ENCODE results near the gene GRIN2A. TPM values are rescaled to one million over a fixed set of nuclear protein-coding genes. Genes with fewer than 3 reads are reported as not detected.

Gene GRIN2A
- total and polyA plus RNA-seq, 2 of the 8 experiments (the other 6 are each of a cell fraction or from before 2014, with no cell fraction given), result 0.18 to 1.8 TPM

- Histone ChIP-seq H3K14ac (ENCODE audit: insufficient read length) (no peak overlapping the region), H3K27ac (ENCODE audit: low read depth, low read length) (no peak overlapping the region), H3K9me3 (ENCODE audit: insufficient read depth in 2 of 2, low read depth in 1 of 2, low read length in 1 of 2) (no peaks in the 10 kb centered on the region), H2BK15ac (ENCODE audit: low read length) (no peak overlapping the region), H3K23me2 (ENCODE audit: low read depth, low read length) (no peaks in the 10 kb centered on the region), H4K5ac (ENCODE audit: insufficient read length, low read depth, low read length) (no peak overlapping the region), H2BK120ac (replicated peaks; ENCODE audit: low read depth, low read length) (no peak overlapping the region), H4K91ac (replicated peaks; ENCODE audit: insufficient read length, low read length) (no peak overlapping the region), H3K4me3 (ENCODE audit: extremely low read depth in 1 of 4, insufficient read depth in 2 of 4, low read depth in 3 of 4, low read length in 4 of 4) (no peak overlapping the region), H2AFZ (ENCODE audit: low read length) (no peak overlapping the region), H4K20me1 (replicated peaks in 1 of 2; ENCODE audit: control insufficient read depth in 1 of 2, insufficient read depth in 2 of 2, low read length in 2 of 2) (no peaks in the 10 kb centered on the region), H3K23ac (ENCODE audit: insufficient read length) (no peak overlapping the region), H3K4me1 (replicated peaks in 1 of 4; ENCODE audit: control insufficient read depth in 3 of 4, insufficient read depth in 4 of 4, low read length in 3 of 4) (no peaks in the 10 kb centered on the region), H3K79me1 (ENCODE audit: low read depth, low read length) (no peaks in the 10 kb centered on the region), H3K9ac (replicated peaks in 1 of 4; ENCODE audit: extremely low read depth in 1 of 4, low read depth in 3 of 4, low read length in 3 of 4) (no peak overlapping the region), H2BK12ac (ENCODE audit: low read depth, low read length) (no peak overlapping the region), H3K36me3 (ENCODE audit: control insufficient read depth in 2 of 4, insufficient read depth in 4 of 4, low read length in 3 of 4) (peaks cover 0 to 15% (median 0%) of the 10 kb centered on the region in 4 experiments; a peak in 3 of 8 replicates), H2AK5ac (ENCODE audit: low read depth, low read length) (no peak overlapping the region), H2BK20ac (ENCODE audit: low read length) (no peak overlapping the region), H3K18ac (ENCODE audit: extremely low read depth, low read length) (no peak overlapping the region), H3K79me2 (ENCODE audit: control insufficient read depth in 1 of 2, insufficient read depth in 2 of 2, low read length in 2 of 2) (no peaks in the 10 kb centered on the region), H2BK5ac (ENCODE audit: low read depth, low read length) (no peak overlapping the region), H3K4ac (replicated peaks; ENCODE audit: insufficient read length, low read depth, low read length) (no peak overlapping the region), H3K27me3 (replicated peaks in 1 of 4; ENCODE audit: control insufficient read depth in 3 of 4, extremely low read depth in 1 of 4, insufficient read depth in 3 of 4, low read length in 3 of 4) (no peaks in the 10 kb centered on the region), H3K56ac (replicated peaks; ENCODE audit: insufficient read length, low read depth, low read length) (no peak overlapping the region), H4K8ac (ENCODE audit: extremely low read depth, insufficient read depth, low read length) (no peak overlapping the region), H3K4me2 (ENCODE audit: insufficient read depth in 1 of 2, low read depth in 2 of 2, low read length in 2 of 2) (no peak overlapping the region)
- CTCF ChIA-PET (ENCODE audit: partially characterized antibody), result interaction anchor here (1.4 kb wide), 1 partner anchor 154 kb away, joined by 4 read pairs; no protein-coding TSS in a partner anchor
- POLR2A ChIA-PET (ENCODE audit: partially characterized antibody), result no interaction called here
- no peak for FAIRE-seq
- DNase-seq (ENCODE audit: low read depth in 1 of 2, low spot score in 2 of 2), result no peak
- 100% methylated on average over 1 of the region's 1 CpG; no CpG with 5 or more reads in 1 of the 2 experiments for WGBS, 2 experiments (ENCODE audit: extremely low coverage in 1 of 2, insufficient coverage in 1 of 2, insufficient read length in 1 of 2, insufficient replicate concordance in 2 of 2, low coverage in 1 of 2, low lambda C conversion rate in 2 of 2, missing lambda C conversion rate in 1 of 2)
- TF ChIP-seq CBX5 (IDR thresholded peaks at IDR 0.05; ENCODE audit: low read depth, low read length), result no peak
- TF ChIP-seq RNF2 (IDR thresholded peaks at IDR 0.05; ENCODE audit: borderline replicate concordance, low read depth, low read length, missing control alignments, poor library complexity, severe bottlenecking), result no peak
- TF ChIP-seq, protein P1, sequence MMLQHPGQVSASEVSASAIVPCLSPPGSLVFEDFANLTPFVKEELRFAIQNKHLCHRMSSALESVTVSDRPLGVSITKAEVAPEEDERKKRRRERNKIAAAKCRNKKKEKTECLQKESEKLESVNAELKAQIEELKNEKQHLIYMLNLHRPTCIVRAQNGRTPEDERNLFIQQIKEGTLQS (IDR thresholded peaks at IDR 0.05; ENCODE audit: insufficient read depth, low read depth, low read length), result no peak
- no peak for TF ChIP-seq CREB1 (IDR thresholded peaks at IDR 0.05)
- TF ChIP-seq GTF2F1 (IDR thresholded peaks at IDR 0.05; ENCODE audit: borderline replicate concordance, low read depth, low read length), result no peak
- no peak for TF ChIP-seq HDAC2 (IDR thresholded peaks at IDR 0.05; ENCODE audit: borderline replicate concordance in 1 of 2, low read depth in 2 of 2, low read length in 2 of 2)
Measured at GRCh38 chr16:9802160-9802559, 380.1 kb downstream of the GRIN2A start.
